Thyroid gland (tissue), 4 donors: Measurements from ENCODE around the gene HEPHL1.

Source experiments
- POLR2A ChIP-seq, 2 donors: fragments of 450-650 bp; IDR thresholded peaks; one replicate each; pipeline ENCODE4 v1.6.1; 2017; ENCODE audit warnings: antibody characterized with exemption in 2 of 2, mild to moderate bottlenecking in 2 of 2, moderate library complexity in 1 of 2
- TF ChIP-seq, protein P1 (sequence below), 6 experiments: fragments of 200-600 bp in 3 of 6; fragments of 450-650 bp in 3 of 6; sonication (generic) in 3 of 6; IDR thresholded peaks; one replicate each; pipeline ENCODE4 v1.5.1; 2016 to 2019; ENCODE audit warnings: antibody characterized with exemption in 6 of 6, mild to moderate bottlenecking in 2 of 6, inconsistent platforms in 1 of 6, moderate library complexity in 1 of 6

DNA sequence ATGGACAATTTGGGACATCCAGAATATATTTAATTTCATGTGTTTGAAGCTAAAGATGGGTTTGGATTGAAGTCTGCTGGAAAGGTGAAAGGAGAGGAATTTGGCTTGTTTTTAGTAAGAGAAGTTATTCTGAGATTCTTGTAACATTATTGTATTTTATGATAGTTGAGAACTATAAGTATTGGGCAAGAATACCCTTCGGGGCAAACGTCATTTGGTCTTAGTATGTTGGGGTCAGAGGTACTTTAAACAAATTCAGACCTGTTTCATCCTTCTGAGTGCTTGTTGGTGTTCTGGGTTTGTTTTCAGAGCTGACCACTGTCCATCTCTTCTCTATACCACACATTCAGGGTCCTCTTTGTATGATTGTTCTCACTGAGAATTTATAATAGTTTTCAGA is 127.0 kb downstream of the HEPHL1 start:
- TF ChIP-seq, protein P1, sequence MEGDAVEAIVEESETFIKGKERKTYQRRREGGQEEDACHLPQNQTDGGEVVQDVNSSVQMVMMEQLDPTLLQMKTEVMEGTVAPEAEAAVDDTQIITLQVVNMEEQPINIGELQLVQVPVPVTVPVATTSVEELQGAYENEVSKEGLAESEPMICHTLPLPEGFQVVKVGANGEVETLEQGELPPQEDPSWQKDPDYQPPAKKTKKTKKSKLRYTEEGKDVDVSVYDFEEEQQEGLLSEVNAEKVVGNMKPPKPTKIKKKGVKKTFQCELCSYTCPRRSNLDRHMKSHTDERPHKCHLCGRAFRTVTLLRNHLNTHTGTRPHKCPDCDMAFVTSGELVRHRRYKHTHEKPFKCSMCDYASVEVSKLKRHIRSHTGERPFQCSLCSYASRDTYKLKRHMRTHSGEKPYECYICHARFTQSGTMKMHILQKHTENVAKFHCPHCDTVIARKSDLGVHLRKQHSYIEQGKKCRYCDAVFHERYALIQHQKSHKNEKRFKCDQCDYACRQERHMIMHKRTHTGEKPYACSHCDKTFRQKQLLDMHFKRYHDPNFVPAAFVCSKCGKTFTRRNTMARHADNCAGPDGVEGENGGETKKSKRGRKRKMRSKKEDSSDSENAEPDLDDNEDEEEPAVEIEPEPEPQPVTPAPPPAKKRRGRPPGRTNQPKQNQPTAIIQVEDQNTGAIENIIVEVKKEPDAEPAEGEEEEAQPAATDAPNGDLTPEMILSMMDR (IDR thresholded peaks at IDR 0.05): no peak
- no peak for TF ChIP-seq POLR2A (IDR thresholded peaks at IDR 0.05)
